ENCODE results near the gene SNTG2.

Gene SNTG2

DNA sequence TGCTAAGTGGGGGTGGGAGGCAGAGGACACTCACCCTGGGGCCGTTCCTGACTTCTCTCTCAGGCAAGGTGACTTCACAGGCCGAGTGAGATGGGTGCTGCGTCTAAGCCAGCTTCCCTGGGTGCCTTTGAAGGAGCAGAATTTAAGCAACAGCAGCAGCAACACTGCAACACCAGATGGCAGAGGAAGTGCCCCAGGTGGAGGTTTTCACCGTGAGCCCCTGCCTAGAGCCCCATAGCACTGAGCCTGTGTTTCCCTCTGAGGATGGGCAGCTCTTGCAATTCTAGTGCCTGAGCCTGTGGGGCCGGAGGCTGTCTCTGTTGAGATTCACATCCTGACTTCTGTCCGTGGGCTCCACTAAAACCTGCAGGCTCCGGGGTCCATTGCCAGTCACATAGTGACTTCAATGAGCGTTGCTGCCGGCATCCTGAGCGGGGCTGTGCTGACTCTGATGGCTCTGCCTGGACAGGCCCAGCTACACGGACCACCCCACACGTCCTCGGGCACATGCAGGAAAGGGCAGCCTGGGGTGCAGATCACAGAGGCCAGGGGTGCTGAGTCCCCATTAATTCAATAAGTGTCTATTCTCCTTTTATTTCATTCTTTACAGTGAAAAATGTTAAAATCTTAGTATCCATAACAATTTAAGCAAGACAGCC lies 218.8 kb downstream of the SNTG2 start:
- in situ Hi-C loops (cut with MboI; ENCODE audit: low sequenced_read_pairs) = no loop called here

DNA sequence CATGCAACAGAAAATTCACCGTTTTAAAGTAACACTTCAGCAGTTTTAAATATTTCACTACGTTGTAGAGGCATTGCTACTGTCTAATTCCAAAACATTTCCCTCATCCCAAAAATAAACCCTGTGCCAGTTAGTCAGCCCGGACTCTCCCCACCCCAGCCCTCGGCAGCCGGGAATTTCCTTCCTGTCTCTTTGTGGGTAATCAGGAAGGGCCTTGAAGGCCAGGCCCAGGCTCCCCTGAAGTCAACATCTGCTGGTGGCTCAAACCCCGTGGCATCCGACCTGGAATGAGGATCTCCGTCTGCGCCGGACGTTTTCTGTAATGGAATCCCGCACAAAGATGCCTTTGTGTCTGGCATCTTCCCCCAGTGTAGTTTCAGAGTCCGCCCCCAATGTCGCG lies 219.6 kb downstream of the SNTG2 start:
- in situ Hi-C loops (cut with MboI; ENCODE audit: low sequenced_read_pairs) = no loop called here

DNA sequence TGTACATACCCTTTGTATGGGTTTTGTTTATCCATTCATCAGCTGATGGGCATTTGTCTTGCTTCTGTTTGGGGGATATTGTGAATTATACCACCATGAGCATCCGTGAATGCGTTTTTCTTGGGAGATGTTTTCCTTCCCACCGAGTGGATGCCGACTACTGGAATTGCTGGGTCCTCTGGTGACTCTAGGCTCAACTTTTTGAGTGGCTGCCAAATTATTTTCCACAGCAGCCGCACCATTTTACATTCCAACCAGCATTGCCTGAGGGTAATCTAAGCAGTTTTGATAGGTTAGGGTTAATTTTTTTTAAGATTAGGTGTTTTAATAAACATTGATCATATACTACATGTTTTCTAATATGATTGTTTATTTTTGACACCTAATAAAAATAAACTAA lies 220.1 kb downstream of the SNTG2 start:
- in situ Hi-C loops (cut with MboI; ENCODE audit: low sequenced_read_pairs) = no loop called here

DNA sequence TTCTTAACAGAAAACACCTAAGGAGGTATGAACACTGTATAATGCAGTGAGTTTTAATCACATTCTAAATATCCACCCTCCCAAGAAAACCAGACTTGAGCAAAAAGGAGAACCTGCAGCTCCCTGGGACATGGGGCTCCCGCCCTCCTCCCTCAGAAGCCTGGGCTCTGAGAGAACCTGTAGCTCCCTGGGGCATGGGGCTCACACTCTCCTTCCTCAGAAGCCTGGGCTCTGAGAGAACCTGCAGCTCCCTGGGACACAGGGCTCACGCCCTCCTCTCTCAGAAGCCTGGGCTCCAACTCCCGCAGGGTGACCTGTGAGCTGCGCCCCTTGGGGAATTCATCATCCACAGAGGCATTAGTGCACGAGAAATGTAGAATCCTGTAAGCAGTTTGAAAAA lies 222.9 kb downstream of the SNTG2 start:
- in situ Hi-C loops (cut with MboI; ENCODE audit: low sequenced_read_pairs) = no loop called here

DNA sequence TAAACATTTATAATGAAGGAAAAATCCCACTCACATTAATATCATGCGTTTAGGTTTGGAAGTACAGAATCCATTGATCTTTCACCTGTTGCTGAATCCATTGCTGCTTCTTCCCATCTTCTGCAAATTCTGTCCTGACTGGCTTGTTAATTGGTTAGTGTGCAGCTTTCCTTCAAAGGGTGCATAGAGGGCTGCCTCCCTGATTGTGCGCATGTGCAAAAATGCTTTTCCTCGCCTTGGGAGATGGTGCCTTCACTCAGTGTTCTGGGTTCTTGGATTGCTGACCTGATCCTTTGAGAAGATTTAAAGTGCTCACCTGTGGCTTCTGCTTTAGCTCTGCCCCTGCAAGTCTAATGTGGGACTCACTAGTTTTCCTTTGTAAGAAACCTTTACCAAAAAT lies 231.2 kb downstream of the SNTG2 start:
- in situ Hi-C loops (cut with MboI; ENCODE audit: low sequenced_read_pairs) = no loop called here

DNA sequence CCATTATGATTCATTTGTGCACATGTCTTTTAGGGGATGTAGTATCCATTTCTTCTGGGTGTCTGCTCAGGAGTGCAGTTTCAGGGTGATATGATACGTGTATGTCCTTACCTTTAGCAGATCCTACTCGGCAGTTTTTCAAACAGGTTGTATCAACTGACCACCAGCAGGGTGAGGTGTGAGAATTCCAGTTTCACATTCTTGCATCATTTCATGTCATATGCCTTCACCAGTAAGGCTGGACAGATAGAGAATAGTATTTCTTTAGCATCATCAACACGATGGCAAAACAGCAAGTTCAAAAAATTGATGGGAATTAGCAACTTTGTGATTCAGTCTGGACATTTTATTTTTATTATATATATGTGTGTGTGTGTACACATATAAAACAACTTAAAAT lies 232.7 kb downstream of the SNTG2 start:
- in situ Hi-C loops (cut with MboI; ENCODE audit: low sequenced_read_pairs) = no loop called here

DNA sequence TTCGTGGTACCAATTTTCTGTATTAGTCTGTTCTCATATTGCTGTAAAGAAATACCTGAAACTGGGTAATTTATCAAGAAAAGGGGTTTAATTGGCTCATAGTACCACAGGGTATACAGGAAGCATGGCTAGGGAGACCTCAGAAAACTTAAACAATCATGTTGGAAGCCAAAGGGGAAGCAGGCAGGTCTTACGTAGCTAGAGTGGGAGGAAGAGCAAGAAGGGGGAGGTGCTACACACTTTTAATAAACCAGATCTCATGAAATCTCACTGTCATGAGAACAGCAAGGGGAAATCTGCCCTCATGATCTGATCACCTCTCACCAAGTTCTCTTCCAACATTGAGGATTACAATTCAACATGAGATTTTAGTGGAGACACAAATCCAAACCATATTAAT lies 235.8 kb downstream of the SNTG2 start:
- in situ Hi-C loops (cut with MboI; ENCODE audit: low sequenced_read_pairs) = no loop called here

DNA sequence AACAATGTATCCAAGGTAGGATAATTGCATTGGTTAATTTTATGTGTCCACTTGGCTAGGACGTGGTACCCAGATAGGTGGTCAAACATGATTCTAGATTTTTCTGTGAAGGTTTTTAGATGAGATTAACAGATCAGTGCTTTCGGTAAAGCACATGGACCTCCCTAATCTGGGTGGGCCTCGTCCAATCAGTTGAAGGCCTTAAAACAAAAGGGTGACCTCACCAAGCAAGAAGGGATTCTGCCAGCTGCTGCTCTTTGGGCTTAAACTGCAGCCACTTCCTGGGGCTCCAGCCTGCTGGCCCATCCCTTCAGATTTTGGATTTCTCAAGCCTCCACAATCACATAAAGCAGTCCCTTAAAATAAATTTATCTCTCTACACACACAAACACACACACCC lies 236.5 kb downstream of the SNTG2 start:
- in situ Hi-C loops (cut with MboI; ENCODE audit: low sequenced_read_pairs) = no loop called here

DNA sequence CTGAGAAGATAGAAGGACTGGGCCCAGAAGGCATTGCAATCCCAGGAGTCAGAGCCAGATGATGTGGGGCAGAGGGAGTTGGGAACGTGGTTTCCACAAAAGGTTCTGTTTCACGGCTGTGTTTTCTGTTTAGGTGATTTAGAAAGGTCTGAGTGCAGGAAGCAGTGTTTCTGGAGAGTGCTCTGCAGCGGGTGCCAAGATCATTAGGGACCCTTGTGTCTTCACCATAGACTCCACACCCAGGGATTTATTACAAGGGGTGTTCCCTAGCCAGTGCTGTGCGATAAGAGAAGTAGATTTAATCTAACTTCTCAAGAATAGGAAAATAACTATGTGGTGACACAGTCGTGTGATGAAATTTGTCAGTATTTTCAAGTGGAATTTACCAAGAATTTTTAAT lies 241.5 kb downstream of the SNTG2 start:
- in situ Hi-C loops (cut with MboI; ENCODE audit: low sequenced_read_pairs) = no loop called here

DNA sequence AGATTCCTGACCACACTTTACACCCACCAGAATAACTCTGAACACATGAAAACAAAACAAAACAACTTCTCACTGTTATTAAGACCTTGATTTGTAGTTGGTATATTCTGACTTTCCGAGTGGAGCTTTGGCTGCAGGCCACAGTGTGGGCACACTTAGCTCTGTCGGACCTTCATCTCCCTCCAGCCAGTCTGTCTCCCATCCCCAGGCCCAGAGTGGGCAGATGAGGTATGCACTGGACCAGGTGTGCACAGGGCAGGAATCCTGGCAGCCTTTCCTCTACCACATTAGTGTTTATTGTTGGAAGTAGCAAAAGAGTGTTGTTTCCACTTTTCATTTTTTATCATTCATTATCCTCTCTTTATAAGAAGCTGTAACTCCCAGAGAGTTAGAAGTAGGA lies 243.2 kb downstream of the SNTG2 start:
- in situ Hi-C loops (cut with MboI; ENCODE audit: low sequenced_read_pairs) = no loop called here

DNA sequence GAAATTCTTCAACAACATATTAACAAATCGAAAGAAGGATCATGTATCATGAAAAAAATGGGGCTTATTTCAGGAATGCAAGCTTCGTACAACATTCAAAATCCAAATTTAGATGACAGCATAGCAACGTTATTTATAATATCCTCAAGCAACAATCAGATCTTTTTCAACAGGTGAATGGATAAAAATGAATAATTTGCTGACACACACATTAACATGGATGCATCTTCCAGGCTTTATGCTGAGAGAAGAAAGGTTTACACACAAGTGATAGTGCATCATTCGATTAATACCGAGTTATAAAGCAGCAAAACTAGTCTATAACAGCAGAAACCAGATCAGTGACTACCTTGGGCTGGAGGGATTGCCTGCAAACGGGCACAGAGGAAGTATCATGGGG lies 253.1 kb downstream of the SNTG2 start:
- in situ Hi-C loops (cut with MboI; ENCODE audit: low sequenced_read_pairs) = no loop called here

DNA sequence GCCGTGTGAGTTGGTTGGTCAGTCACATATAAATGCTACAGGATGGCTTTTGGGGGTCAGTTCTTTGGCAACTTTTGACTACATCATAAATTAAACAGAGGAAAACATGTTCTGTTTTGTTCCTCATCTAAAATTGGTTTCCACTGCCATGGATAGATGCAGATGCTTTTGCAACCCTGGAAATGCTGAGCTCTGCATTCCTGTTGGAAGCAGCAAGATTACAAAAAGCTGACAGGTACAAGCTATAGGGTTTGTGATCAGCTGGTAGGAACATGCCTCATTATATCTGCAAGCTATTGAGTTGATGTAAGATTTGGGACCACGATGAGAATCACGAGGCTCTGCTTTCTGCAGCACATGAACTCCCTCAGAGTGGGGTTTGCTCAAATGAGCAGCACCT lies 255.2 kb downstream of the SNTG2 start:
- in situ Hi-C loops (cut with MboI; ENCODE audit: low sequenced_read_pairs) = no loop called here

DNA sequence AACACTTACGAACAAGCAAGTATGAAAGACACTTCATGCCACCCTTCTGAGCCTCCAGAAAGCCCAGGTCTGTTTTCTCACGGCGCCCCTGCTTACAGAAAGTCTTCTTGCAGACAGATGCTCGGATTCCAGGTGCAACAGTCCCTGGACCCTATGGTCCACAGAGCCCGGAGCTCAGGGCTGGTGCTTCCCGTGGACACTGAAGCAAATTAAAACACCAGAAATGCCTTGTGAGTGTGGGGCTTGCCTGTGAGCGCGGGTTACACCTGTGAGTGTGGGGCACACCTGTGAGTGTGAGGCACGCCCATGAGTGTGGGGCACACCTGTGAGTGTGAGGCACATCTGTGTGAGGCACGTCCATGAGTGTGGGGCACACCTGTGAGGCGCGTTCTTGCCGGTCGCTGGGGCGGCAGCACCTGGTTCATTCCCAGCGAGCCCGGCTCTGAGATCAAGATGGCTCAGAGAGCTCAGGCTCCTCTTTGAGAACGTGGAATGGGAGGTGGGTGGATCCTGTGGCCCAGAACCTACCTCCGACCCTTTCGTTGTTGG lies 257.4 kb downstream of the SNTG2 start:
- in situ Hi-C loops (cut with MboI; ENCODE audit: low sequenced_read_pairs) = no loop called here

DNA sequence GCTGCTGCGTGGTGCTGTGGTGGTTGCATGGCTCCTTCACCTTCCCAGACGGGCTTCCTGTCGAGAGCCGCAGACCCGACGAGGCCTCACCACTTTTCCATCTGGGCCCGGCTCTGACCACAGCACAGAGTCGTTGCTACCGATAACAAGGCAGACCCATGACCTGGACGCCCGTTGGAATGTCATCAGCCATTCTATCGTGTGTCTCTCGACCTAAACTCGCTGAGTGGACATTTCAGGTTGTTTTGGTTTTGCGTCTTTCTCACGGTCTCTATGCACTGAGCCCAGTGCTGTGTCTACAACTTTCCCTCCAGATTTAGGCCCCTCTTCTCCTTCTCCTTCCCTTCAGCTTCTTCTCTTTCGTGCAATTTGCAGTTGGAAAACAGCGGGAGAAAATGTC lies 257.9 kb downstream of the SNTG2 start:
- in situ Hi-C loops (cut with MboI; ENCODE audit: low sequenced_read_pairs) = no loop called here

DNA sequence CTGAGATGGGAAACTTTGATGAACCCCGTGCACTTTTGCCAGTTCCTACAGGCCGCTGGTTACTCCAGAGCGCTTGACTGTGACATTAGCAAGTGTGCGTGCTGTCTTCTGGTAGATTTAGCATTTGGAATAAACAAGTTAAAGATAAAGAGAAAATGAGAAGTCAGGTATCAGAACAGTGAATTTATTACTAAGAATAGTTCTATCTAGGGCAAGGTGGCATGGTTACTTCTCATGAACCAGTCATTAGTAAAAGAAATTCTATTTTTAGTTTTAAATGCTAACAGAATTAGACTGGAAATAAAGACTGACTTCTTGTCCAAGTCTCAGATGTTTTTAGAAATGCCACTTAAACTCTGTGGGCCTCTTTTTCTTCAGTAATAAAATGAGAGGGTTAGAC lies 258.6 kb downstream of the SNTG2 start:
- in situ Hi-C loops (cut with MboI; ENCODE audit: low sequenced_read_pairs) = no loop called here

DNA sequence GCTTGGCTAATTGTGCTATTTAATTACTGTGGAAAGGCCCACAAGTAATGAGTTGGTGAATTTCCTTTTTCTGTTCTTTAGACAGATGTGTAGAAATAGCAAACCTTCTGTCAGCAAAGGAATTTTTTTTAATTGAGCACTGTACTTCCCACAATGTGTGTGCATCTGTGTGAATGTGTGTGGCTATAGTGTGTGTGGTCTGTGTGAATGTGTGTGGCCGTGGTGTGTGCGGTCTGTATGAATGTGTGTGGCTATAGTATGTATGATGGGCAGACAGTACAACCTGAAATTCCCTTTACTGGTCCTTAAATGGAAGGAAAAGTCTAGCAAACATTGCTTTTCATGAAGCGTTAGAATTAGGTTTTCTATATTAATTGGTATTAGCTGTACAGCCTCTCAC lies 259.1 kb downstream of the SNTG2 start:
- in situ Hi-C loops (cut with MboI; ENCODE audit: low sequenced_read_pairs) = no loop called here

DNA sequence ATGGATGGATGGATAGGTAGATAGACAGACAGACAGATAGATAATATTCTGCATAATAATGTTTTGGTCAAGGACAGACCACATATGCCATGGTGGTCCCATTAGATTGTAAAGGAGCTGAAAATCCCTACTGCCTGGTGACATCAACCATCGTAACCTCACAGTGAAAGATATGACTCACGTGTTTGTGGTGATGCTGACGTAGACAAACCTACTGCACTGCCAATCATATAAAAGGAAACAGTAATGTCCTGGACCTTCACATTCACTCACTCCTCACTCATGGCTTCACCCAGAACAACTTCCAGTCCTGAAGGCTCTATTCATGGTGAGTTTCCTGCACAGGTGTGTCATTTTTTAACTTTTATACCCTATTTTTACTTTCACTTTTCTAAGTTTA lies 259.7 kb downstream of the SNTG2 start:
- in situ Hi-C loops (cut with MboI; ENCODE audit: low sequenced_read_pairs) = no loop called here

DNA sequence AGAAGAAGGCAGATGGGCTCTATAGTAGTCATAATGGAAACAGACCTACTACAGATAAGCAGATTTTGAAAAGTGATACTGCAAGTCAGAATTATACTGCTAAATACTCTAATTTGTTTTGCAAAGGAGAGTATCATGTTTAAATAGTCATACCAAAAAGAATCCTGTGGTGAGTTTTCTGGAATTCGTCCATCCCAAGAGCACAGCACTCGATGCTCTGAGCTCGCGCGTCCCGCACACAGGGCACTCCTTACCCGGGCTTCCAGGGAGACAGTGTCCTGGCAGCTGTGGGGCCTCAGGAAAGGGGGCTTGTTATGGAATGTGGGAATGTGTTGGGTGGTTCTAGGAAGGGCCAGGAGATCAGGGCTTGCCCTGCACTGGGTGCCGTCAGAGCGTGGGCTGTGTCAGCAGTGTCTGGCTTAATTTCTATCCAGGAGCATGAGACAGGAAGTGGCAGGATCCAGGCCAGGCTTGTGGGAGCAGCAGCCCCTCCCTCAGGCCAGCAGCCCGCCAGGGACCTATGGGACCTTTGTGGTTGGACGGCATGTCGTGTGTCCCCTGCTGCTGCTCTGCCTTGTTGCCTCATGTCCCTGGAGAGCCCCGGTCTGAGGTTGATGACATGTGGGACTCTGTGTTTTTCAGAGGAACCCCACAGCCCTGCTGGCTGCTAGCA lies 269.4 kb downstream of the SNTG2 start:
- in situ Hi-C loops (cut with MboI; ENCODE audit: low sequenced_read_pairs) = no loop called here

DNA sequence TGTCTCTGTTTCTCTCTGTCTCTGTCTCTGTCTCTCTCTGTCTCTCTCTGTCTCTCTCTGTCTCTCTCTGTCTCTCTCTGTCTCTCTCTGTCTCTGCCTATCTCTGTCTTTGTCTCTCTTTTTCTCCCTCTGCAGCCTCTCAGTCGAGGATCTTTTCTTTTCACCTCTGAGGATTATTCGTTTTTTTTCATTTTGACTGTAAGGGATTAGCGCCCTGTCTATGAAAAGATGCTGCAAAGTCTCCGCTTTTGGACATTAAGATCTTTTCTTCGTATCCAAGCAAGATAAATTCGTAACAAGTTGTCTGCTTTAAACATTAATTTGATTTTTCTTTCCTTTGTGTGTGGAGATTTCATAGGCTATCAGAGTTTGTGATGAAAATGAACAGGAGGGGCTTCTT lies 271.4 kb downstream of the SNTG2 start:
- in situ Hi-C loops (cut with MboI; ENCODE audit: low sequenced_read_pairs) = no loop called here

DNA sequence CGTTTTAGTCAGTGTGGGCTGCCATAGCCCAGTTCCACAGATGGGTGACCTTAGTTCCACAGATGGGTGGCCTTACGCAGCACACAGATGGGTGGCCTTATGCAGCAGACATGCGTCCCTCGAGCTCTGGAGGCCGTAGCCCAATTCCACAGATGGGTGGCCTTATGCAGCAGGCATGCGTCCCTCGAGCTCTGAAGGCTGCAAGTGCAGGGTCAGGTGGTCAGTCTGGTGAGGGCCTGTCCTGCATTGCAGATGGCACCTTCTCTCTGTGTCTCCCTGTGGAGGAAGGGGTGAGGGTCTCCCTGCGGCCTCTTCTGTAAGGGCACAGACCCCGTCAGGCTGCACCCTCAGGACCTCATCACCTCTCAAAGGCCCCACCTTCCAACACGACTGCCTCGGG lies 273.1 kb downstream of the SNTG2 start:
- in situ Hi-C loops (cut with MboI; ENCODE audit: low sequenced_read_pairs) = no loop called here

DNA sequence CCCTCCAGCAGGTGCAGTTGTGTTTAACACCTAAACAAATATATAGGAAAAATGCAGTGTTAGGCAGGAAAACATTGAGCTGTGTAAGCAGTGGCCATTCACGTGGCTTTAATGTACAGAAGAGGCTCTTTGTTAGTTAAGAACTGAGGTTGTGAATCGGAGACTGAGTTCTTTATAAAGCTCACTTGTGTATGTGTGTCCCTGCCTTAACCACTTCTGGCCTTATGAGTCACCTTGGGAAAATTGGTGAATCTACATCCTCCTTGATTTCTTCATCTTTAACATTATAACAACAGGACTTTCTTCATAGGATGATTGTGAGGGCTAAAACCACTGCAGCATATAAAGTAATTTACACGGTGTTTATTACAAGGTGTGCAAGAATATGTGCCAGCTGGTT lies 274.3 kb downstream of the SNTG2 start:
- in situ Hi-C loops (cut with MboI; ENCODE audit: low sequenced_read_pairs) = no loop called here

DNA sequence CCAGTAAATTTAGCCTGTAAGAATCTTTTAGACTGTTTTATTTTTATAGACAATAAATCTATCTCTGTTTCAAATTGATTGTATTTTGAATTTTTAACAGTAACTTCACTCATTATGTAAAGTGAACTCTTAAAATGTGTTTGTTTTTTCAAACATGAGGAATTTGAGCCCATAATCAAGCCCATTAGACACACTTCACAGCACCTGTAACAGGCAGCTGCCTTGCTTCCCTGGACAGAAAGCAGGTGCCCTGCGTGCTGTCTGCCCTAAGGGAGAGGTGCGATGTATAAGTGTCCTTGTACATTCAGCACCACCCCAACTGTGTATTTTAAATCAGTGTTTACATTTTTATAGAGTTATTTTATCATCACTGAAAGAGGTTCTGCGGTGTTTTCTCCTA lies 276.1 kb downstream of the SNTG2 start:
- in situ Hi-C loops (cut with MboI; ENCODE audit: low sequenced_read_pairs) = no loop called here
